Vagina (tissue), 2 donors: ENCODE data around the gene VANGL2. TPM values are rescaled to one million over a fixed set of nuclear protein-coding genes. Genes with fewer than 3 reads are reported as not detected.

ENCODE experiments used
- DNase-seq, 2 donors: peaks; one replicate each; pipeline ENCODE4 v3.0.0-alpha.2; 2017; ENCODE audit errors: extremely low spot score in 2 of 2
- H3K27ac ChIP-seq: fragments of 200-600 bp; sonication (generic); one replicate; pipeline ENCODE4 v1.5.1; 2019
- H3K27me3 ChIP-seq: fragments of 200-600 bp; sonication (generic); one replicate; pipeline ENCODE4 v1.5.1; 2019
- H3K36me3 ChIP-seq, 2 donors: fragments of 200-600 bp; sonication (generic); one replicate each; pipeline ENCODE4 v1.5.1; 2017 to 2019
- H3K4me1 ChIP-seq: fragments of 200-600 bp; sonication (generic); one replicate; pipeline ENCODE4 v1.5.1; 2019
- H3K4me3 ChIP-seq, 2 donors: fragments of 200-600 bp; sonication (generic); 1 replicate in 1 of 2; 2 replicates in 1 of 2; pipeline ENCODE4 v1.5.1; 2016 to 2019
- H3K9me3 ChIP-seq: fragments of 200-600 bp; sonication (generic); one replicate; pipeline ENCODE4 v1.5.1; 2019
- CTCF ChIP-seq, 3 experiments: fragments of 450-650 bp in 2 of 3; fragments of 200-600 bp in 1 of 3; sonication (generic) in 1 of 3; IDR thresholded peaks; one replicate each; pipeline ENCODE4 v1.5.1; 2017 to 2019; ENCODE audit warnings: antibody characterized with exemption in 3 of 3, mild to moderate bottlenecking in 2 of 3, moderate library complexity in 2 of 3
- POLR2A ChIP-seq, 2 donors: fragments of 450-650 bp; IDR thresholded peaks; one replicate each; pipeline ENCODE4 v1.6.1; 2017; ENCODE audit warnings: antibody characterized with exemption in 2 of 2, mild to moderate bottlenecking in 2 of 2, moderate library complexity in 2 of 2
- POLR2AphosphoS5 ChIP-seq, 2 donors: sonication (generic); formaldehyde crosslinking; IDR thresholded peaks; one replicate each; pipeline ENCODE4 v1.9.0; 2017; ENCODE audit warnings: antibody characterized with exemption in 2 of 2, mild to moderate bottlenecking in 2 of 2, low read depth in 1 of 2; ENCODE audit not compliant: insufficient read depth in 1 of 2
- intact Hi-C: fragments of 100-400 bp; cut with DNase I; formaldehyde crosslinking; loops from one replicate; pipeline ENCODE4 v1.15.1; 2023
- small RNA-seq: library from RNA; depleted of rRNA; stranded (forward); fragments of <200 nt; gene quantifications from one replicate; pipeline ENCODE3, GENCODE V24; 2016
- total RNA-seq: library from RNA; depleted of rRNA; stranded (reverse); fragments of >200 nt; gene quantifications from one replicate; pipeline ENCODE4 v1.2.3, GENCODE V29; 2016

The VANGL2 gene
- total RNA-seq, 1 donor from 2014 or later = 11.0 TPM

- H3K27ac ChIP-seq = no peak overlapping the region
- intact Hi-C loops = no loop called here
- no peaks in the 10 kb centered on the region for H3K27me3 ChIP-seq
- no peak for DNase-seq
- no peaks in the 10 kb centered on the region for H3K9me3 ChIP-seq
- H3K4me1 ChIP-seq = no peaks in the 10 kb centered on the region
- H3K36me3 ChIP-seq = no peaks in the 10 kb centered on the region
- TF ChIP-seq POLR2AphosphoS5 (IDR thresholded peaks at IDR 0.05; ENCODE audit: insufficient read depth in 1 of 2, low read depth in 1 of 2) (no peak), CTCF (IDR thresholded peaks at IDR 0.05) (no peak), POLR2A (IDR thresholded peaks at IDR 0.05) (no peak)
- H3K4me3 ChIP-seq = no peak overlapping the region
These were observed 70.9 kb downstream of the VANGL2 start for GRCh38 chr1:160471253-160471652.

DNA sequence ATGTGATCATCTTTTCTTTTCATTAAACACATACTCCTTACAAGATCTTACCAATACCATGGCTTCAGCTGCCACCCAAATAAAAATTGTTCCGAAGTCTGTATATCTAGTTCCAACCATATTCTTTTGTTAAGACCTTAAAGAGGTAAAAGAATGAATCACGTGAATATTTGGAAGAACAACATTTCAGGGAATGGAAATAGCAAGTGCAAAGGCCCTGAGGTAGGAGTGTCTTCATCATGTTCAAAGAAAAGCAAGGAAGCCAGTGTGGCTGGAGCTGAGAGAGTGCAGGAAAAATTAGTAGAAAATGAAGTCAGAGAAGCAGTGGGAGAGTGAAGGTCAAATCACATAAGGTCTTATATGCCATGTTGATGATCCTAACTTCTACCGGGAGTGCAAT lies 71.7 kb downstream of the VANGL2 start:
- DNase-seq = no peak
- Histone ChIP-seq H3K4me3 (no peak overlapping the region), H3K27me3 (no peaks in the 10 kb centered on the region), H3K4me1 (no peaks in the 10 kb centered on the region), H3K27ac (no peak overlapping the region), H3K9me3 (no peaks in the 10 kb centered on the region), H3K36me3 (no peaks in the 10 kb centered on the region)
- intact Hi-C loops = no loop called here
- TF ChIP-seq POLR2A (IDR thresholded peaks at IDR 0.05) (no peak), POLR2AphosphoS5 (IDR thresholded peaks at IDR 0.05; ENCODE audit: insufficient read depth in 1 of 2, low read depth in 1 of 2) (no peak)

- intact Hi-C loops = no loop called here
These were observed 74.3 kb downstream of the VANGL2 start for GRCh38 chr1:160474392-160475242.

More at GRCh38 chr1:160474392-160475242, 74.3 kb downstream of the VANGL2 start:
- Histone ChIP-seq H3K27ac (no peak overlapping the region), H3K4me1 (no peaks in the 10 kb centered on the region), H3K36me3 (no peaks in the 10 kb centered on the region), H3K4me3 (no peak overlapping the region), H3K27me3 (no peaks in the 10 kb centered on the region), H3K9me3 (no peaks in the 10 kb centered on the region)
- TF ChIP-seq POLR2AphosphoS5 (IDR thresholded peaks at IDR 0.05; ENCODE audit: insufficient read depth in 1 of 2, low read depth in 1 of 2) = no peak
- TF ChIP-seq CTCF (IDR thresholded peaks at IDR 0.05) = no peak
- TF ChIP-seq POLR2A (IDR thresholded peaks at IDR 0.05) = no peak
- DNase-seq = no peak

Small RNAs within 50 kb of the gene (small RNA-seq; reads per million reads assigned to genes)
- not detected for gene RNU4-42P

Other genes starting within 250 kb of the VANGL2 start
- gene ATP1A4, start 249.0 kb upstream of the VANGL2 start, total RNA-seq = not detected
- gene CASQ1, start 210.0 kb upstream of the VANGL2 start, total RNA-seq = not detected
- gene PEA15, start 195.2 kb upstream of the VANGL2 start, total RNA-seq = 89.1 TPM
- gene DCAF8, start 138.0 kb upstream of the VANGL2 start, total RNA-seq = 145 TPM
- gene PEX19, start 115.4 kb upstream of the VANGL2 start, total RNA-seq = 47.9 TPM
- 106 TPM for gene COPA, start 57.3 kb upstream of the VANGL2 start, total RNA-seq
- 50.6 TPM for gene NCSTN, start 57.2 kb upstream of the VANGL2 start, total RNA-seq
- not detected for gene NHLH1, start 33.5 kb upstream of the VANGL2 start, total RNA-seq
- gene SLAMF6, start 122.7 kb downstream of the VANGL2 start, total RNA-seq = 8.6 TPM
- gene CD84, start 178.9 kb downstream of the VANGL2 start, total RNA-seq = 8.1 TPM
- gene SLAMF1, start 246.5 kb downstream of the VANGL2 start, total RNA-seq = 6.9 TPM